GM12801 (cell line): ENCODE results near the gene ACADM.

Experiments used
- TF ChIP-seq, protein P1 (sequence below): IDR thresholded peaks from one replicate; pipeline ENCODE4 v1.5.1; 2011; ENCODE audit warnings: control low read depth; ENCODE audit not compliant: insufficient read length; ENCODE audit errors: extremely low read depth

Gene ACADM

DNA sequence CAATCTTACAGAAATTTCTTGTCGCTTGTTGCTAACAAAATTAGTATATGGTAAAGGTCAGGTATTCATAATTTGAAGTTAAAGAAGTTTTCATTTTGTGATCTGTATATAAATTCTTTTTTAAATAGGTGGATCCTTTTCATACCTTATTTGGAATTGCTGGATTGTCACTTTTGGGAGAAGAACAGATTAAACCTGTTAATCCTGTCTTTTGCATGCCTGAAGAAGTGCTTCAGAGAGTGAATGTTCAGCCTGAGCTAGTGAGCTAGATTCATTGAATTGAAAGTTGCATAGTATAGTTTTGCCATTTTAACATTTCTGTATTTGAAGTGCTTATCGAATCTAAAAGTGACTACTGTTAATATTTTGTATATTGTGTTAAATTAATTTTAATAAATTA, 69.9 kb downstream of the ACADM start:
- TF ChIP-seq, protein P1, sequence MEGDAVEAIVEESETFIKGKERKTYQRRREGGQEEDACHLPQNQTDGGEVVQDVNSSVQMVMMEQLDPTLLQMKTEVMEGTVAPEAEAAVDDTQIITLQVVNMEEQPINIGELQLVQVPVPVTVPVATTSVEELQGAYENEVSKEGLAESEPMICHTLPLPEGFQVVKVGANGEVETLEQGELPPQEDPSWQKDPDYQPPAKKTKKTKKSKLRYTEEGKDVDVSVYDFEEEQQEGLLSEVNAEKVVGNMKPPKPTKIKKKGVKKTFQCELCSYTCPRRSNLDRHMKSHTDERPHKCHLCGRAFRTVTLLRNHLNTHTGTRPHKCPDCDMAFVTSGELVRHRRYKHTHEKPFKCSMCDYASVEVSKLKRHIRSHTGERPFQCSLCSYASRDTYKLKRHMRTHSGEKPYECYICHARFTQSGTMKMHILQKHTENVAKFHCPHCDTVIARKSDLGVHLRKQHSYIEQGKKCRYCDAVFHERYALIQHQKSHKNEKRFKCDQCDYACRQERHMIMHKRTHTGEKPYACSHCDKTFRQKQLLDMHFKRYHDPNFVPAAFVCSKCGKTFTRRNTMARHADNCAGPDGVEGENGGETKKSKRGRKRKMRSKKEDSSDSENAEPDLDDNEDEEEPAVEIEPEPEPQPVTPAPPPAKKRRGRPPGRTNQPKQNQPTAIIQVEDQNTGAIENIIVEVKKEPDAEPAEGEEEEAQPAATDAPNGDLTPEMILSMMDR = no peak

DNA sequence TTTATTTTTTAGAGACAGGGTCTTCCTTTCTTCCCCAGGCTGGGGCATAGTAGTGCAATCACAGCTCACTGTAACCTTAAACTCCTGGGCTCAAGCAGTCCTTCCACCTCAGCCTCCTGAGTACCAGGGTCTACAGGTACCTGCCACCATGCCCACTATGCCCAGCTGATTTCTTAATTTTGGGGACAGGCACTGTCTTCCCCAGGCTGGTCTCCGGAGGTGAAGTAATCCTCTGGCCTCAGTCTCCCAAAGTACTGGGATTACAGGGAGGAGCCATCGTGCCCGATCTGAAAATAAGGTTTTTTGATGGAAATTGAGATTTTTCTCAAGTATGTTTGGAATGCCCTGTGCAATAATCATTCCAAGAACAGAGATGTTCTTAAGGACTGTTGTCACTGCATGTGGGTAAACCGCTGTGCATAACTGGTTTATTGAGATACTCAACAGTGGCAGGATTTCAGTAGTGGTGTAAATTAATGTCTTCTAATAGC, 71.2 kb downstream of the ACADM start:
- TF ChIP-seq, protein P1 = no peak

DNA sequence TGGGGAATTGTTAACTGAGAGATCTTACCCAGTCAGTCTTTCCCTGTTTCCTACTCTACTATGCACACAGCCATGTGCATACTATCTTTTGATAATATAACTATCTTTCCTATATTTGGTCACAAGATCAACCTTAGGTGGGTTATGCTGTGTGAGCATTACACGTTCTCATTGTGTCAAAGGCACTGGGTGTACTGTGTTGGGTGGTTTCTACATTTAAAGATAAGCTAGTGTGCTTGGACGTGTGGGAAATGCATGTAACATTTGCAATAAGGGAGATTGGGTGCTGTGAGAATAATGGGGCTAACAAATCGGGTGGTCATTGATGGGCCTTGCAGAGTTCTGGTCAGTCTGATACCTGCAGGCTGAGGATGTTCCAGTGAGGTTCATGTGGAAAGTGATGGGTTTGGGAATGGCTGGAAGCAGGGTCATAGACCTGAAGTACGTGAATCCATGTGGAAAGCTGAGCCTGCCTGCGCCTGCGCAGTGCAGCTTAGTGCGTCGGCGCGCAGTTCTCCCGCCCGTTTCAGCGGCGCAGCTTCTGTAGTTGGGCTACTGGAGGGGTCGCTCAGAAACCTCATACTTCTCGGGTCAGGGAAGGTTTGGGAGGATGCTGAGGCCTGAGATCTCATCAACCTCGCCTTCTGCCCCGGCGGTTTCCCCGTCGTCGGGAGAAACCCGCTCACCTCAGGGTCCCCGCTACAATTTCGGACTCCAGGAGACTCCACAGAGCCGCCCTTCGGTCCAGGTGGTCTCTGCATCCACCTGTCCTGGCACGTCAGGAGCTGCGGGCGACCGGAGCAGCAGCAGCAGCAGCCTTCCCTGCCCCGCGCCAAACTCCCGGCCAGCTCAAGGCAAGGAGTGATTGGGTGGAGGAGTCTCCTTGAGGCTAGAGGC, 72.1 kb downstream of the ACADM start, which contains the start of gene MSH4:
Gene MSH4 (plus strand): TSS at position 507 of the 897 bp plus-strand sequence. CDS start 104 bp downstream, at position 611.
- TF ChIP-seq, protein P1 = no peak

DNA sequence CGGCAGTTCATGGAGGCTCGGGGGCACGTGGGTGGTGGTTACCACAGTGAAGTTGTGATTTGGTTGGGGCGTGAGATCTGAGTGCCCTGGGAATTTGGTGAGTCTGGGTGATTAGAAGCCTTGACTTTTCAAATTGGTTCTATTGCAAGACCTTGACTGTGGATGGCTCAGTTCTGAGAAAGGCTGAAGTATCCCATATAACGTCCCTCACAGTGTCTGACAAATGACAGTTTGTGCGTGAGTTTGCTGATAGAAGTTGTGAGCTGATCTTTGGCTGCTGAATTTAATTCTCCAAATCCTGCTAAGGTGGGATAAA, 72.7 kb downstream of the ACADM start:
- TF ChIP-seq, protein P1 = no peak

DNA sequence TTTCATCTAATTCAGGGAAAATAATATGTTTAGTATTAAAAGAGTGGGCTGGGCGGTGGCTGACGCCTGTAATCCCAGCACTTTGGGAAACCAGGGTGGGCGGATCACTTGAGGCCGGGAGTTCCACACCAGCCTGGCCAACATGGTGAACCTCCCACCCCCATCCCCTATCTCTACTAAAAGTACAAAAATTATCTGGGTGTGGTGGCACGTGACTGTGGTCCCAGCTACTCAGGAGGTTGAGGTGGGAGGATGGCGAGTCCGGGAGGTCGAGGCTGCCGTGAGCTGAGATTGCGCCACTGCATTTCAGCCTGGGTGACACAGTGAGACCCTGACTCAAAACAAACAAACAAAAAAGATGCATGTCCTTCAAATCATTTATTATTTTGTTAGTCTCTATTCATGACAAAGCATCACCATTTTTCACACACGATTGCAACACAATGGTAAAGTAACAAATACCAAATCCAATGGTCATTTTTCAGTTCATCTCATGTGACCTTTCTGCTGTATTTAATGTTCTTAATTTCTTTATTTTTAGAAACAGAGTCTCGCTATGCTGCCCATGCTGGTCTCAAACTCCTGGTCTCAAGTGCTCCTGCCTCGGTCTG, 73.2 kb downstream of the ACADM start:
- TF ChIP-seq, protein P1 = no peak

DNA sequence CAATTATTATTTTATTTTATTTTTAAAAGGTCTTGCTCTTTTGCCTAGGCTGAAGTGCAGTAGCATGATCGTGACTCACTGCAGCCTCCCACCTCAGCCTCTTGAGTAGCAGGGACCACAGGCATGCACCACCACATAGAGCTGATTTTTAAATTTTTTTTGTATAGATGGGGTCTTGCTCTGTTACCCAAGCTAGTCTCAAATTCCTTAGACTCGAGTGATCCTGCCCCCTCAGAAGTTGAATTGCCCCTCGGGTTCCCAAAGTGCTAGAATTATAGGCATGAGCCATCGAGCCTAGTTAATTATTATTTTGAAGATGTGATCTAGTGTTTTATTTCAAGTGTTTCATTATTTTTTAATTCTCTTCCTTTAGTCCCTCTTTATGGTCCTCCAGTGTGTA, 84.4 kb downstream of the ACADM start:
- TF ChIP-seq, protein P1 = no peak

DNA sequence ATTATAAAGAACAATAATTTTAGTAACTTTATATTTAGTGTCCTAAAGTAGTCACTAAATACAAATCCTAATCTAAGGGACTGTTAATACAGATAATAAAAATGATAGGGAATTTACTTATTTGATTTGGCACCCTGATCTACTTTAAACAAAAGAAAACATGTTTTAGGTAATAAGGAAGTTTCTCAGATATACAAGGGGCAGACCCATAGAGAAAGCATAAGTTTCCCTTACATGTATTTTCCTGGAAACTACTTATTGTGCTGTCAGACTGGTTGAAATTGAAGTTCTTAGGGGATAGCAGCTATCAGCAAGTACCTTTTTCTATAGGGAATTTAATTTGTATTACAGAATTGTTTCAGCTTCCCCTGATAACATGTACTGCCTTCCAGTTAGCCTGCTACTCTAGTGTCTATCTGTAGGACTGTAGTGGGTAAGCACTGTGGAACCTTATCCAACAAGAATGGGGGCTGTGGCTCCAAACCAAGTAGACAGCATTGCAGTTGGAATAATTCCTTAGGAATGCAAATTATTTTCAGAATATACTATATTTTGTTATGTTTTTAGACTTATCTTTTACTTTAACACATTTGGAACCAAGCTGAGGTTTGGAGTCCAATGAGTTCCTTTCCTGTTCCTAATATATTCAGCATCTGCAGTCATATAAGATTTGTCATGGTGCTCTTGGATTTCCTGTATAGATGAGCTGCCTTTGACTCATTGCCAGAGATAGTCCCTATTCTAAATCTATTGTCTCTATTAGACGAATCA, 86.9 kb downstream of the ACADM start:
- TF ChIP-seq, protein P1 = no peak
